ENCODE data around the gene GHRL. TPM values are rescaled to one million over a fixed set of nuclear protein-coding genes. Genes with fewer than 3 reads are reported as not detected.

The GHRL gene
- total RNA-seq, 3 donors from 2014 or later (not counting 1 experiment from before 2014, with no cell fraction given) = 1.4 to 2.6 (median 1.5) TPM

- Mint-ChIP-seq H3K9me3 (no peaks in the 10 kb centered on the region), H3K27me3 (ENCODE audit: low read depth in 2 of 2) (no peaks in the 10 kb centered on the region), H3K4me3 (no peak overlapping the region), H3K27ac (peak overlapping the region; percentile 57 to 79), H3K4me1 (peaks cover 71 to 74% of the 10 kb centered on the region in 2 donors), H3K36me3 (peaks cover 2% of the 10 kb centered on the region)
- Histone ChIP-seq H3K27me3 (ENCODE audit: control insufficient read depth, insufficient read depth, low read length) (no peaks in the 10 kb centered on the region), H3K9me3 (ENCODE audit: control insufficient read depth, insufficient read depth, low read length) (no peaks in the 10 kb centered on the region), H3K4me1 (ENCODE audit: control insufficient read depth, insufficient read depth, low read length) (peaks cover 21% of the 10 kb centered on the region), H3K27ac (ENCODE audit: low read length) (no peak overlapping the region), H3K36me3 (ENCODE audit: control insufficient read depth, insufficient read depth, low read length) (peaks cover 42% of the 10 kb centered on the region), H3K4me3 (ENCODE audit: low read length) (no peak overlapping the region)
- over 99% methylated on average over 6 of the region's 7 CpGs for WGBS (ENCODE audit: insufficient coverage)
- TF ChIP-seq CTCF (IDR thresholded peaks at IDR 0.05) = no peak
- intact Hi-C loops (cut with micrococcal nuclease) = no loop called here
- no peak for ATAC-seq
- DNase-seq = no peak
These were observed 36.9 kb downstream of the GHRL start for GRCh38 chr3:10255835-10256234.

GRCh38 chr3:10253731-10254130, 39.0 kb downstream of the GHRL start:
- Mint-ChIP-seq H3K27me3 (ENCODE audit: low read depth in 2 of 2) (no peaks in the 10 kb centered on the region), H3K9me3 (no peaks in the 10 kb centered on the region), H3K4me3 (no peak overlapping the region), H3K27ac (peak overlapping the region; percentile 57 to 79), H3K4me1 (peaks cover 71 to 76% of the 10 kb centered on the region in 2 donors), H3K36me3 (no peaks in the 10 kb centered on the region)
- intact Hi-C loops (cut with micrococcal nuclease) = no loop called here
- H3K27me3 ChIP-seq (ENCODE audit: control insufficient read depth, insufficient read depth, low read length) = no peaks in the 10 kb centered on the region
- no peak overlapping the region for H3K4me3 ChIP-seq (ENCODE audit: low read length)
- H3K36me3 ChIP-seq (ENCODE audit: control insufficient read depth, insufficient read depth, low read length) = peaks cover 27% of the 10 kb centered on the region
- no peaks in the 10 kb centered on the region for H3K9me3 ChIP-seq (ENCODE audit: control insufficient read depth, insufficient read depth, low read length)
- peaks cover 35% of the 10 kb centered on the region for H3K4me1 ChIP-seq (ENCODE audit: control insufficient read depth, insufficient read depth, low read length)
- WGBS (ENCODE audit: insufficient coverage) = 93% methylated on average over 3 of the region's 3 CpGs
- no peak for DNase-seq
- ATAC-seq = no peak
- no peak overlapping the region for H3K27ac ChIP-seq (ENCODE audit: low read length)
- no peak for TF ChIP-seq CTCF (IDR thresholded peaks at IDR 0.05)

GRCh38 chr3:10251006-10251405, 41.7 kb downstream of the GHRL start:
- intact Hi-C loops (cut with micrococcal nuclease) = no loop called here
- H3K27me3 ChIP-seq (ENCODE audit: control insufficient read depth, insufficient read depth, low read length) = no peaks in the 10 kb centered on the region
- ATAC-seq = no peak
- Mint-ChIP-seq H3K9me3 (peaks cover 0 to 2% of the 10 kb centered on the region in 2 donors), H3K27ac (peak overlapping the region; percentile 84 to 95), H3K27me3 (ENCODE audit: low read depth in 2 of 2) (no peaks in the 10 kb centered on the region), H3K4me3 (peak overlapping the region; percentile 97), H3K36me3 (no peaks in the 10 kb centered on the region), H3K4me1 (peaks cover 71 to 78% of the 10 kb centered on the region in 2 donors)
- H3K36me3 ChIP-seq (ENCODE audit: control insufficient read depth, insufficient read depth, low read length) = peaks cover 21% of the 10 kb centered on the region
- peaks cover 41% of the 10 kb centered on the region for H3K4me1 ChIP-seq (ENCODE audit: control insufficient read depth, insufficient read depth, low read length)
- 82% methylated on average over 3 of the region's 3 CpGs for WGBS (ENCODE audit: insufficient coverage)
- no peak overlapping the region for H3K27ac ChIP-seq (ENCODE audit: low read length)
- TF ChIP-seq CTCF (IDR thresholded peaks at IDR 0.05) = no peak
- no peak overlapping the region for H3K4me3 ChIP-seq (ENCODE audit: low read length)
- H3K9me3 ChIP-seq (ENCODE audit: control insufficient read depth, insufficient read depth, low read length) = no peaks in the 10 kb centered on the region
- no peak for DNase-seq

GRCh38 chr3:10249833-10250232, 42.9 kb downstream of the GHRL start:
- peaks cover 41% of the 10 kb centered on the region for H3K4me1 ChIP-seq (ENCODE audit: control insufficient read depth, insufficient read depth, low read length)
- no peak for ATAC-seq
- DNase-seq = no peak
- peaks cover 62 to 70% of the 10 kb centered on the region in 2 donors for H3K4me1 Mint-ChIP-seq
- H3K36me3 ChIP-seq (ENCODE audit: control insufficient read depth, insufficient read depth, low read length) = peaks cover 19% of the 10 kb centered on the region
- H3K36me3 Mint-ChIP-seq = peaks cover 7% of the 10 kb centered on the region
- H3K27me3 Mint-ChIP-seq (ENCODE audit: low read depth in 2 of 2) = no peaks in the 10 kb centered on the region
- 17% methylated on average over 3 of the region's 3 CpGs for WGBS (ENCODE audit: insufficient coverage)
- intact Hi-C loops (cut with micrococcal nuclease) = loop anchor here (5.0 to 10.0 kb wide), 2 partner anchors 133 to 265 kb away; partner anchors contain the start of genes BRK1 and EMC3
- TF ChIP-seq CTCF (IDR thresholded peaks at IDR 0.05) = no peak
- peak overlapping the region; percentile 68 for H3K4me3 ChIP-seq (ENCODE audit: low read length)
- H3K4me3 Mint-ChIP-seq = peak overlapping the region; percentile 97
- H3K27ac ChIP-seq (ENCODE audit: low read length) = no peak overlapping the region
- H3K9me3 Mint-ChIP-seq = peaks cover 4 to 5% of the 10 kb centered on the region in 2 donors
- H3K9me3 ChIP-seq (ENCODE audit: control insufficient read depth, insufficient read depth, low read length) = peaks cover 7% of the 10 kb centered on the region
- no peaks in the 10 kb centered on the region for H3K27me3 ChIP-seq (ENCODE audit: control insufficient read depth, insufficient read depth, low read length)
- H3K27ac Mint-ChIP-seq = peak overlapping the region; percentile 84 to 95
